HS-5 (cell line): ENCODE results near the gene ACTN3.

Source experiments
- DNase-seq: peaks from one replicate; pipeline ENCODE4 v3.0.0-alpha.2; 2012; ENCODE audit warnings: low read depth

The ACTN3 gene

DNA sequence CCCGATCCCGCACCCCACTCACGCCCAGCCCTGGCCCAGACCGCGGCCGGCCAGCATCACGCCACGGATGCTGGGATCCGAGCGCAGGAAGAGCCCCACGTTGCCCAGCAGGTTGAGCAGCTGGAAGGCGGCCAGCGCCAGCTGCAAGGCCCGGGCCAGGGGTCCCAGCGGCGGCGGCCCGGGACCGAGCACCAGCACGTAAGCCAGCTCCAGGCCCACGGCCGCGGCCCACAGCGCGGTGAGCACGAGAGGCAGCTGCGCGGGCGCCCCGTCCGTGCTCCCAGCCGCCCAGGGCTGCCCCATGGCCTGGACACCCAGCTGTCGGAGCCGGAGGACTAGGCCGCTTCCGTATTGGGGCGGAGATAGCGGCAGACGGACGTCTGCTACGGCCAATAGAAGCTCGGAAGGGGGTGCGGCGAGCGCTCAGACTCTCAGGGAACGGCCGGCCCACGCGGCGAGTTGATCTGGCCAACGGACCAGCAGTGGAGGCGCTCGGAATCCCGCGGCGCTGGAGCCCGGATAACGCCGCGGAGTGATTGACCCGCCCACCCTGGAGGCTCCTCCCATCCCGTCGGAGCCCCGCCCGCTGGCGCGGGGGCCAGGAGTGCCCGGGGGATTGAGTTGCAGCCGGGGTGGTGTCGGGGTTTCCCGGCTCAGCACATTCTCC, 869 bp upstream of the ACTN3 start, which contains the start of gene ZDHHC24:
Gene ZDHHC24, minus strand, starts transcription at position 348 of the 667 bp plus-strand sequence. Its CDS starts 45 bp downstream, at position 303.
- DNase-seq, result peak; percentile 86

DNA sequence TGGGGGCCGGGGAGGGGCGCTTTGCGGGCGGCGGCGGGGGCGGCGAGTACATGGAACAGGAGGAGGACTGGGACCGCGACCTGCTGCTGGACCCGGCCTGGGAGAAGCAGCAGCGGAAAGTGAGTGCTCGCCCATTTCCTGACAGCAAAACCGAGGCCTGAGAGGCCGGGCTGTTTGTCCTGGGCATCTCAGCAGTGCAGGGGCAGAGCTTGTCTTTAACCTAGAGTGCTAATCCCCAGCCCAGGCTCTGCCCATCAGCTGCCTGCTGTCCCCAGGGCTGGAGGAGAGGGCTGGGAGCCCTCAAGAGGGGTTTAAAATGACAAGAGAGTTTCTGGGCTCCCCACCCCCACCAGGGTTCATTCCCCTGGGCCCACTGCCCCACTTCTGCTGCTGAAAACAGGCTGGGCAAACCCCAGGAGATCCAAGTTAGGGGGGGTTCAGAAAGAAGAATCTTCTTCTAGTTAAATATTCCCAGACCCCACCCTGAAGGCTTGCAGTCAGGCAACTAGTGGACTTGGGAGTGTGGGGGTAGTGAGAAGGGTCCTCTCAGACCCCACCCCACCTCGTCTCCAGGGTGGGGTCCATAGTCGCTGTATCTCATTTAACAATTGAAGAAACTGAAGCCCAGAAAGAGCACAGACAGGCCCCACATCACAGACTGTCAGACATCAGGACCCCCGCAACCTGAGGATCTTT, 411 bp downstream of the ACTN3 start:
- DNase-seq, result no peak

DNA sequence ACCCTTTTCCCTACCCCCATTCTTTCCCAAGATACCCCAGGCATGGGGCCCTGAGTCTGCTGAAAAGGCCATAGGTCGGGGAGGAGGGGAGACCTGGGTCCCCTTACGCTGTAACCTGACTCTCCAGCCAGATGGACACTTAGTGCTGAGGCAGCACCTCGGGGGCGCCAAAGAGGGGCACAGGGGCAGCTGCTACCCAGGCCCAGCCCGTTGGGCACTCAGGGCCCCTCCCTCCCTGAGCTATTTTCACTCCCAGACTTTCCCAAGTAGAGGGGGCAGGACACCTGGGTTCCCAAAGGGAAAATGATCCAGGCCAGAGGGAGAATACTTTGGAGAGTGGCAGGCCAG, 933 bp downstream of the ACTN3 start:
- DNase-seq, result no peak

DNA sequence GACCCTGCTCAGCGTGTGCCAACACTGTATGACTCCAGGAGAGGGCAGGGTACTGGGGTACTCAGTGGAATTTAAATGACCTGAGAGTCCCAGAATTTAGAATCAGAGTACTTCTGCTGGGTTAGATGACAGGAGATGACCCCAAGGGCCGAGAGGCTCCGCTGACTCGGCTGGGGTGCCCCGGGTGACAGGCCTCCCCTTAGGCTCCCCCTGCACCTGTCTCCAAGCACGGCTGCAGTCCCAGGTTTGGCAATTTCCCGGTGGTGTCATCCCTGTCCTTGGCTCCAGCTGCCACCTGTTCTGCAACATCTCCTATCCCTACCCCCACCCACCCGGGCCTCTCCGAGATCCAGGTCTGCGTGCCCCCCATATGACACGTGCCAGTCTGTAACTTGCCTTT, 1.3 kb downstream of the ACTN3 start:
- no peak for DNase-seq

DNA sequence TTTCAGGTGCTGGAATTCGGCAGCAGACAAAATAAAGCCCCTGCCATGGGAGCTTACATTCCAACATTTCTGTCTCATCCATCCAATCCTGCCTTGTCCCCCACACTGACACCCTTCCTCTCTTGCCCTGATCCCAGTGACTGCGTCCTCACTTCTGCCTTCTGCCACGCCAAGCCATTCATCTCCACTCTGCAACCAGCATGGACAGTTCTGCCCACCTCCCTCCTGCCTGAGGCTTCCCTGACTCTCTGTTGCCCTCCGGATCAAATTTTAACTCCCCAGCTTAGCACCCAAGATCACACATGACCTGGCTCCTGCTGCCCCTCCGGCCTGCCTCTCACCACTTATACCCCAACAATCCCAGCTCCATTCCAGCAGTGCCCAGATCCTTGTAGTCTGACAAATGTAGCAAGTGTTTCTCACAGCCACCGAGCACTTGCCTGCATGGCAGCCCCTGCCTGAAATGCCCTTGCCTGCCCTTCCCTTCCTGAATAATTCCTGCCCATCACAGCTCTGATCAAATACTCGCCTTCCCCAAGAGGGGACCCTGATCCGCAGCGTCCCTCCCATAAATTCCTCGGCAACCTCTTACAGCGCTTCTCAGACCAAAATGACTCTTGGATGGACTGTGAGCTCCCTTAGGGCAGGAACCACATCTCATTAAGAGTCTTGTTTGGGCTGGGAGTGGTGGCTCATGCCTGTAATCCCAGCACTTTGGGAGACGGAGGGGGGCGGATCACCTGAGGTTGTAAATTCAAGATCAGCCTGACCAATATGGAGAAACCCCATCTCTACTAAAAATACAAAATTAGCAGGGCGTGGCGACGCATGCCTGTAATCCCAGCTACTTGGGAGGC, 2.3 kb downstream of the ACTN3 start:
- DNase-seq, result no peak

DNA sequence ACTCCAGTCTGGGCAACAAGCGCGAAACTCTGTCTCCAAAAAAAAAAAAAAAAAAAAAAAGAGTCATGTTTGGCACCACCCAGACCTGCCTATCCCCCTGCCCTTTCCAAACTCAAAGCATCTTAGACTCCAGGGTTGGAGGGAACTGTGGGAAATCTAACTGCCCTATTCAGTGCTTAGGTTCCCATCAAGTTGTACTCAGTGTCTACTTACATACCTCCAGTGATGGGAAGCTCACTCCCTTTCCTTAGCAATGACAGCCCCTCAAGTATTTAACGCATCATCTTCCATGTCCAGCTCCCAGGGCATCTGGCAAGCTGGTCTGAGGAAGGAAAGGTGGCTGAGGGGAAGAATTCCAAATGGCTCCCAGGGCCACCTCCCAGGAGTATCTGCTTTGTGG, 3.0 kb downstream of the ACTN3 start:
- no peak for DNase-seq

DNA sequence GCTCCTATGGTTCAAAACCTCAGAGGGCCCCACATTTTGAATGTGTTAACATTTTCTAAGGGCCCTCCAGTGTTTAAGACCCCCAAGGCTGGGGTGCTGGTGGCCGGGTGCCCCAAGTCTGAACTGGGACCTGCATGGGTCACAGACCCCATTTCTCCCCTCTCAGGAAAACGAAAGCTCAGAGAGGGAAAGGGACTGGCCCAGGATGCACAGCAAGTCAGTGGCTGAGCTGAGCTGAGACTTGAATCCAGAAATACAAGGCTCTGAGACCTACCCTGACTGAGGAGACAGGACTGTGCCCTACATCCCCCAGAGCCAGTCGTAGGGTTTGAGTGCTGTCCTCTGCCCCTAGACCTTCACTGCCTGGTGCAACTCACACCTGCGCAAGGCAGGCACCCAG, 4.2 kb downstream of the ACTN3 start:
- DNase-seq, result no peak

DNA sequence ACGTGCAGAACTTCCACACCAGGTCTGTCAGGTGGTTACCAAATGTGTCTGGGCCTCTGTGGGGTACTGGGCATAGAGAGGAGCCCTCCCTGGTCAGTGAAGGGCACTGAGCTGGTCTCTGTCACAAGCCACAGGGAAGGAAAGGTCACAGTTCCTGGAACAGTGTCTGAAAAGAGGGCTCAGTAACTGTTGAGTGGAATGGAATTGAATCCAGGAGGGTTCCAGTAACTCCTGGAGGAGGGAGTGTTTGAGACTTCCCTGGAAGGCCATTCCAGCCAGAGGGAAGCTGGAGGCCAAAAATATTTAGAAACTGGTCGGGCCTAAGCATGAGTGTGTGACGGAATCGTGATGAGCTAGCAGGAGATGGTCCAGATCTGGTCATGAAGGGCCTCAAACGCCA, 7.9 kb downstream of the ACTN3 start:
- no peak for DNase-seq

DNA sequence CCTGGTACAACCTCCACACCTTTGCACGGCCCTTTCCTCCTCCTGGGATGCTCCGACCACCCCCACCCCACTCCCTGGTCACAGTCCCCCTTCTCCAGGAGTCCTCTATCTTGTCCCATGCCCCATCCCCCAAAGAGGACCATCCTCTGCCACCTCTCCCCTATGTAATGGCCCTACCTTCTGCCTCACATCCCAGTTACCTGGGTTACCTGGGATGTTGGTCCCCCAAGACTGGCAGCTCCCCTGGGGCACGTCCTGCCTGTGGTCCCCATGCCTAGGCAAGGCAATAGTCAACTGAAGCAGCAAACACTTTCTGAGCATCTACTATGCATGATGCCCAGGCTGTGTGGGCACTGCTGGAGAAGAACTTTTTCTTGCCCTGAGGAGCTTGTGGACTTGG, 8.7 kb downstream of the ACTN3 start:
- DNase-seq, result no peak

DNA sequence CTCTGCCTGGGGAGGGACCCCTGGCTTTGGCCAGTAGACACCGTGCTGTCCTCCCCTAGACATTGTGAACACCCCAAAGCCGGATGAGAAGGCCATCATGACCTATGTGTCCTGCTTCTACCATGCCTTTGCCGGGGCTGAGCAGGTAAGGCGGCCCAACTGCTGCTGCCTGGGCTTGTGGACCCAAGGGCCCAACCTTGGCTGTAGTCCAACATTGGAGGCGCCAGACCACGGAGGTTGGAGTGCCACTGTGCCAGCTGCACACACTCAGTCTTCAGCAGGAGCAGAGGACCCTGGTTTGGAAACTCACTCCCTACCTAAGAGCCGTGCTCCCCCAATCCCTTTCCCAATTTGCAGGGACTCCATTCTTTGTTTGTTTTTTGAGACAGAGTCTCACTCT, 9.4 kb downstream of the ACTN3 start:
- DNase-seq, result no peak

DNA sequence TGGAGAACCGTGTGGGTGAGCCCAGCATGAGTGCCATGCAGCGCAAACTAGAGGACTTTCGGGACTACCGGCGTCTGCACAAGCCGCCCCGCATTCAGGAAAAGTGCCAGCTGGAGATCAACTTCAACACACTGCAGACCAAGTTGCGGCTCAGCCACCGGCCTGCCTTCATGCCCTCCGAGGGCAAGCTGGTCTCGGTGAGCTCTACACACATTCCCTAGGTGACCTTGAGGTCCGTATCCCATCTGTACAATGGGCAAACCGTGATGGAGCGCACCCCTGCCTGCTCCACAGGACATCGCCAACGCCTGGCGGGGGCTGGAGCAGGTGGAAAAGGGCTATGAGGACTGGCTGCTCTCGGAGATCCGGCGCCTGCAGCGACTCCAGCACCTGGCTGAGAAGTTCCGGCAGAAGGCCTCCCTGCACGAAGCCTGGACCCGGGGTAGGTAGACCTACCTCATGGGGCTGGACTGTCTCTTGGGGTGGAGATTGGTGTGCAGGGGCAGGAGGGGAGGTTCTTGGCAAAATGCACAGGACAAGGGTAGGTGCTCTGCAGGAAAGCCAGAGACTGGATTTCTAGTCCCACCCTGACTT, 11.1 kb downstream of the ACTN3 start:
- no peak for DNase-seq

DNA sequence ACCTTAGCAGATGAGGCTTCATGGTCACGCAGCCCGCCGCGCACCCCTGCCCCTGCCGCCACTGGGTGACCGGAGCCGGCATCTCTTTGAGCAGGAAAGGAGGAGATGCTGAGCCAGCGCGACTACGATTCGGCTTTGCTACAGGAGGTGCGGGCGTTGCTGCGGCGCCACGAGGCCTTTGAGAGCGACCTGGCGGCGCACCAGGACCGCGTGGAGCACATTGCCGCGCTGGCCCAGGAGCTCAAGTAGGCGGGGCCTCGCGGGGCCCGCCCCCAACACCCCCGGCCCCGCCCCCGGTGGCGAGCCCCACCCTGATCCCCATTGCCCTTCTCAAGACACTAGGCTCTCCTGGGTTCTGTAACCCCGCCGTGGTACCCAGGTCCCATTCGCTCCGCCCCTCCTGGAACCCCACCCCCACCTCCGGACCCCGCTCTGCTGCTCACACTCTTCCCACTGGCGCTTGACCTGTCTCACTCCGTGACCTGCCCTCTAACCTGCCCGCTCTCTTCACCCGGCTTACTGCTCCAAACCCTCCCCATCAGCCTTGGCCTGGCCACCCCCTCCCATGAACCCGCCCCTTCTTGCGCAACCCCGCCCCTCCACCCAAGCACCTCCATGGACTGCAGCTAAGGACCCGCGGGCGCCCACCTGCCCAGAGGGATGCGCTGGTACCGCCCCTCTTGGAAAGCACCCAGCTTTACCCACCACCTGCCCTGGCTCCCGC, 12.6 kb downstream of the ACTN3 start:
- DNase-seq, result no peak

DNA sequence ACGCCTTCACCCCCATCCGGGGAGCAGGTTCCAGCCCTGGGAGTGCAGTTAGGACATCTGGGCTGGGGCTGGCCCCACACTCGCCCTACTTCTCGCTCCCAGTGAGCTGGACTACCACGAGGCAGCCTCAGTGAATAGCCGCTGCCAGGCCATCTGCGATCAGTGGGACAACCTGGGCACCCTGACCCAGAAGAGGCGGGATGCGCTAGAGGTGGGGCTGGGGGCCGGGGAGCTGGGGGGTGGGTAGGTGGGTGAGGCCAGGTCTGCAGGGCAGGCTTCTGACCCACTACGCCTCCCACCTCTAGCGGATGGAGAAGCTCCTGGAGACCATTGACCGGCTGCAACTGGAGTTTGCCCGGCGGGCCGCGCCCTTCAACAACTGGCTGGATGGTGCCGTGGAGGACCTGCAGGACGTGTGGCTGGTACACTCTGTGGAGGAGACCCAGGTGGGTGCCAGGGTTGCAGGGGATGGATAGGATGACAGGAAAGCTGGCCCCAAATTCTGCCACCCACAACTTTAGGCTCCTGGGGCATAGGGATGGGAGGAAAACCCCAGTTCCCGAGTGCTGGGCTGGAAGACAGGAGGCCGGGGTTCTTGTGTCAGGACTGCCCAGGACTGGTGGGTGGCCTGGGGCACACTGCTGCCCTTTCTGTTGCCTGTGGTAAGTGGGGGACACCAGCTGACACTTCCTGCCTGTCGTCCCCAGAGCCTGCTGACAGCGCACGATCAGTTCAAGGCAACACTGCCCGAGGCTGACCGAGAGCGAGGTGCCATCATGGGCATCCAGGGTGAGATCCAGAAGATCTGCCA, 13.4 kb downstream of the ACTN3 start:
- DNase-seq, result no peak

DNA sequence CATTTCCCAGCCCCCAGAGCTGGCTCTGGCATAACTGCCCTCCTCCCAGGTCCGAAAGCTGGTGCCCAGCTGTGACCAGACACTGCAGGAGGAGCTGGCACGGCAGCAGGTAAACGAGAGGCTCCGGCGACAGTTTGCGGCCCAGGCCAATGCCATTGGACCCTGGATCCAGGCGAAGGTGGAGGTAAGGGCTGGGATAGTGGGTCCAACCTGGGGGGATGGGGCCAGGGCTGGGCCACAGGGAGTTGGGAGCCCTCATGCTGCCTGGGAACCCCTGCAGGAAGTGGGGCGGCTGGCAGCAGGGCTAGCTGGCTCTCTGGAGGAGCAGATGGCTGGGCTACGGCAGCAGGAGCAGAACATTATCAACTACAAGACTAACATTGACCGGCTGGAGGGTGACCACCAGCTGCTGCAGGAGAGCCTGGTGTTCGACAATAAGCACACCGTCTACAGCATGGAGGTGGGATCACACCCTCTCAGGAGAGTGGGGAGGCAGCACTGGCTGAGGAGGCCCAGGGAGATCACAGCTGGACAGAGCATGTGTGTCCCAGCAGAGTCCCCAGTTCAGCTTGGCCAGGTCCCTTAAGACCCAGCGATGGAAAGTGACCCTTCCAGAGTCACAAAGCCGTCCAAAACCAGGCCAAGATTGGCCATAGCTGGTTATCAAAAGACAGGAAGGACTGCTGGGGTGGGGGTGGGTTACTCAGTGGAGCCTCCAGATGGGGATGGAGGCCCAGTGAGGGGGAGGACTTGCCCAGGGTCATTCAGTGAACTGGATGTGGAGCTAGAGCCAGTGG, 14.7 kb downstream of the ACTN3 start:
- no peak for DNase-seq

DNA sequence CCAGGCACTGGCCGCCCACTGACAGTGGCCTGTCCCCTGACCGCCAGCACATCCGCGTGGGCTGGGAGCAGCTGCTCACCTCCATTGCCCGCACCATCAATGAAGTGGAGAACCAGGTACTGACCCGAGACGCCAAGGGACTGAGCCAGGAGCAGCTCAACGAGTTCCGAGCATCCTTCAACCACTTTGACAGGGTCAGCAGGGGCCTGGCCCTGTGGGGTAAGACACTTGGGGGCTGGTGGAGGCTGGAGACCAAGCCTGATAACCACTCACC, 15.2 kb downstream of the ACTN3 start:
- DNase-seq, result no peak

DNA sequence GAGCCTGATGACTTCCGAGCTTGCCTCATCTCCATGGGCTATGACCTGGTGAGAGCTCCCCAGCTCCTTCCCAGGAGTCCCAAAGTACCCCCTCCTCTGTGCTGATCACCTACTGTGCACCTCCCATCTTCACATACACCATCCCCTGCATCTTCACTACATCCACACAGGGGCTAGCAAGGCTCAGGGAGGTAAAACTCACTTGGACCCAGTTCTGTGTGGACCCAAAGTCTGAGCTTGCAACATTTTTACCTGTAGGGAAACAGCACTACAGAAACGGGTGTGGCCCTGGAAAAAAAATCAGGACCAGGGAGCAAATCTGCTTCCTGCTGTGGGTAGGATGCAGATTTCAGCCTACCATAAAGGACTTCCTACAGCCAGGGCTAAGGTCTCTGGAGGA, 15.6 kb downstream of the ACTN3 start:
- no peak for DNase-seq

DNA sequence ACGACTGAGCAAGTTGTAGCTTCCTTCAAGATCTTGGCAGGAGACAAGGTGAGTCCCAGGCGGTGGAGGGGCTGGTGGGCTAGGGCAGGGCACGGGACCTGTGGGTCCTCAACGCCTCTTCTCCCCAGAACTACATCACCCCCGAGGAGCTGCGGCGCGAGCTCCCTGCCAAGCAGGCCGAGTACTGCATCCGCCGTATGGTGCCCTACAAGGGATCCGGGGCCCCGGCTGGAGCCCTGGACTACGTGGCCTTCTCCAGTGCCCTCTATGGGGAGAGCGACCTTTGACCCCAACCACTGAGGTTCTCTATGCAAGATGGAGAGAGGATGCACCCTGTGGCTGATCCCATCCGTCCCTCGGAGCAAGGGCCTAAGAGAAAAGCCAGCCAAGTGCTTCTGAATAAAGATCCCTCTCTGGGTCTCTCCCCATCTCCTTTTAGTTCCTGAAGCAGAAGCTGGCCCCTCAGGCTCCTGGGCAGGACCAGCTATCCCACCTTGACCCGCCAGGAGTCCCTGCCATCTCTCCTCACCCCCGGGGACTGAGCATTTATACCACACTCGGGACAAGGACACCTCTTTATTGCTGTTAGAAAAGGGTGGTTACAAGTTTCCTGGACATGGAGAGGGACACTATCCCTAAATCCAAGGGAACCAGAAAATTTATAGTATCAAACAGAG, 16.3 kb downstream of the ACTN3 start:
- no peak for DNase-seq

DNA sequence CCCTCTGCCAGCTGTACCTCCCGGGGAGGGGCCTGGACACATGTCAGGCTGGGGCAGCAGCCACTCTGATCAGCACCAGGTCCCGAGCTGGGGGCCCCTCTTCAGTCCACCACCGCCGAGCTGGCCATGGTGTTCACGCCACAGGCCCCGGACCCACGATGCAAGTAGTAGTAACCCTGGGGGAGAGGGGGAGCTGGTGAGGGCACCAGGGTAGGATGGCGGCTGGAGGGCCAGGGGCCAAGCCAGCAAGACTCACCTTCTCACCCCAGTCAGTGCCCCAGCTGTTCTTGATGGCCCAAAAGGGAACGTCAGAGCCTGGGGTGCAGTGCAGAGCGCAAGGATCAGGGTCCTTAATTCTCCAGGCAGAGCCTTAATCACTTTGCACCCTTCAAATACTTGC, 17.1 kb downstream of the ACTN3 start:
- DNase-seq, result no peak

DNA sequence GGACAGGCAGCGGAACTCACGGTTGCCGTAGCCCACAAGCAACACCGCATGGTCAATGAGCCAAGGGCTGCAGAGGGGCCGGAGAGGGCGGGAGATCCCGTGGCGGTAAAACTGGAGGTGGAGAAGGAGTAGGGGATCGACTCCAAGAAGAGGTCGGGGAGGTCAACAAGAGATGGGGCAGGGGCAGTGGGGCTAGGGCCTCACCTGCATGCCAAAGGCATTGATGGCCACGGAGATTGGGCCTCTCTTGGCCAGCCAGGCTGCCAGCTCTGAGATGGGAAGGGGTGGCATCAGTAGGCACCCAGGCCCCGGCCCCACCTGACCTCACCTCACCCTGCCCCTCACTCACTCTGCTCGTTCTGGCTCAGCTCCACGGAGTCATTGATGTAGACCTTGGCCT, 17.8 kb downstream of the ACTN3 start:
- DNase-seq, result no peak

DNA sequence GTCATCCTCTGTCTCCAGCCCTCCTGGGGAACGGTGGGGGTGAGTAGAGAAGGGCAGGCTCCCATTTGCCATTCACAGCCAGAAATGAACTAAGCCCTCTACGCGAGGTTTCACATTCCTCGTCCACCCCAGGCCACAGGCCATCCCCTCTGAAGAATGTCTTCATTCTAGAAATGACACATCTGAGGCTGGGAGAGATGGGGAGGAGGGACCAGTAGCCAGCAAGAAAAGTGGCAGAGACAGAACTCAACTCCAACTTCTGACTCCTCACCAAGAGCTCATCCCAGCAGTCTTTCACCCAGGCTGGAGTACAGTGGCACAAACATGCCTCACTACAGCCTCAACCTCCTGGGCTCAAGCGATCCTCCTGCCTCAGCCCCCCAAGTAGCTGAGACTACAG, 18.3 kb downstream of the ACTN3 start:
- no peak for DNase-seq
